Gastrocnemius medialis (tissue), 4 donors: ENCODE results near the gene C6orf89. TPM values are rescaled to one million over a fixed set of nuclear protein-coding genes. Genes with fewer than 3 reads are reported as not detected.

Experiments used
- ATAC-seq, 2 donors: fragments of 150-250 bp; one replicate each; pipeline ENCODE4 v1.9.1; 2016
- DNase-seq, 2 donors: peaks; one replicate each; pipeline ENCODE4 v3.0.0-alpha.2; 2019
- H3K27ac ChIP-seq, 4 donors: fragments of 200-600 bp; sonication (generic); 1 replicate in 1 of 4; 2 replicates in 3 of 4; pipeline ENCODE4 v1.5.1; 2016 to 2018; ENCODE audit warnings: mild to moderate bottlenecking in 2 of 4, moderate library complexity in 1 of 4
- H3K27me3 ChIP-seq, 3 donors: fragments of 200-600 bp; sonication (generic) in 2 of 3; 1 replicate in 1 of 3; 2 replicates in 2 of 3; pipeline versions ENCODE4 v1.5.1 to v1.6.0; 2016 to 2019; ENCODE audit warnings: mild to moderate bottlenecking in 1 of 3, moderate library complexity in 1 of 3
- H3K36me3 ChIP-seq, 2 donors: fragments of 200-600 bp; sonication (generic) in 1 of 2; one replicate each; pipeline ENCODE4 v1.5.1; 2017 to 2018
- H3K4me1 ChIP-seq, 2 donors: fragments of 200-600 bp; sonication (generic) in 1 of 2; one replicate each; pipeline ENCODE4 v1.5.1; 2016 to 2017; ENCODE audit warnings: mild to moderate bottlenecking in 2 of 2
- H3K4me3 ChIP-seq, 4 donors: fragments of 200-600 bp; sonication (generic) in 3 of 4; 1 replicate in 1 of 4; 2 replicates in 3 of 4; pipeline ENCODE4 v1.5.1; 2016 to 2019; ENCODE audit warnings: mild to moderate bottlenecking in 2 of 4
- H3K9me3 ChIP-seq, 3 donors: fragments of 200-600 bp; sonication (generic) in 2 of 3; 1 replicate in 1 of 3; 2 replicates in 2 of 3; pipeline ENCODE4 v1.5.1; 2016 to 2019
- CTCF ChIP-seq, 5 experiments: fragments of 450-650 bp in 3 of 5; fragments of 200-600 bp in 2 of 5; sonication (generic) in 2 of 5; IDR thresholded peaks in 4 of 5; conservative IDR thresholded peaks in 1 of 5; 1 replicate in 4 of 5; 2 replicates in 1 of 5; pipeline ENCODE4 v1.5.1; 2016 to 2019; ENCODE audit warnings: antibody characterized with exemption in 5 of 5, mild to moderate bottlenecking in 3 of 5, moderate library complexity in 3 of 5
- POLR2A ChIP-seq, 2 donors: fragments of 450-650 bp; IDR thresholded peaks; one replicate each; pipeline ENCODE4 v1.6.1; 2017; ENCODE audit warnings: antibody characterized with exemption in 2 of 2, mild to moderate bottlenecking in 2 of 2, moderate library complexity in 2 of 2
- in situ Hi-C, 4 donors: fragments of 200-750 bp; cut with MboI; loops; one replicate each; pipeline versions ENCODE4 v1.15.0 to v1.8.0; 2017; ENCODE audit warnings: low sequenced_read_pairs in 4 of 4
- intact Hi-C: fragments of 100-400 bp; cut with DNase I; formaldehyde crosslinking; loops from one replicate; pipeline ENCODE4 v1.15.1; 2023; ENCODE audit warnings: low total_unique reads
- total RNA-seq, 4 donors: library from RNA; depleted of rRNA; stranded (reverse); fragments of >200 nt; gene quantifications; one replicate each; pipeline versions ENCODE4 v1.1.0 to v1.2.3, GENCODE V29; 2016

The C6orf89 gene, protein sequence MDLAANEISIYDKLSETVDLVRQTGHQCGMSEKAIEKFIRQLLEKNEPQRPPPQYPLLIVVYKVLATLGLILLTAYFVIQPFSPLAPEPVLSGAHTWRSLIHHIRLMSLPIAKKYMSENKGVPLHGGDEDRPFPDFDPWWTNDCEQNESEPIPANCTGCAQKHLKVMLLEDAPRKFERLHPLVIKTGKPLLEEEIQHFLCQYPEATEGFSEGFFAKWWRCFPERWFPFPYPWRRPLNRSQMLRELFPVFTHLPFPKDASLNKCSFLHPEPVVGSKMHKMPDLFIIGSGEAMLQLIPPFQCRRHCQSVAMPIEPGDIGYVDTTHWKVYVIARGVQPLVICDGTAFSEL
- 10 to 100 TPM; 30.8 to 53.2 (median 38.8) TPM for total RNA-seq

DNA sequence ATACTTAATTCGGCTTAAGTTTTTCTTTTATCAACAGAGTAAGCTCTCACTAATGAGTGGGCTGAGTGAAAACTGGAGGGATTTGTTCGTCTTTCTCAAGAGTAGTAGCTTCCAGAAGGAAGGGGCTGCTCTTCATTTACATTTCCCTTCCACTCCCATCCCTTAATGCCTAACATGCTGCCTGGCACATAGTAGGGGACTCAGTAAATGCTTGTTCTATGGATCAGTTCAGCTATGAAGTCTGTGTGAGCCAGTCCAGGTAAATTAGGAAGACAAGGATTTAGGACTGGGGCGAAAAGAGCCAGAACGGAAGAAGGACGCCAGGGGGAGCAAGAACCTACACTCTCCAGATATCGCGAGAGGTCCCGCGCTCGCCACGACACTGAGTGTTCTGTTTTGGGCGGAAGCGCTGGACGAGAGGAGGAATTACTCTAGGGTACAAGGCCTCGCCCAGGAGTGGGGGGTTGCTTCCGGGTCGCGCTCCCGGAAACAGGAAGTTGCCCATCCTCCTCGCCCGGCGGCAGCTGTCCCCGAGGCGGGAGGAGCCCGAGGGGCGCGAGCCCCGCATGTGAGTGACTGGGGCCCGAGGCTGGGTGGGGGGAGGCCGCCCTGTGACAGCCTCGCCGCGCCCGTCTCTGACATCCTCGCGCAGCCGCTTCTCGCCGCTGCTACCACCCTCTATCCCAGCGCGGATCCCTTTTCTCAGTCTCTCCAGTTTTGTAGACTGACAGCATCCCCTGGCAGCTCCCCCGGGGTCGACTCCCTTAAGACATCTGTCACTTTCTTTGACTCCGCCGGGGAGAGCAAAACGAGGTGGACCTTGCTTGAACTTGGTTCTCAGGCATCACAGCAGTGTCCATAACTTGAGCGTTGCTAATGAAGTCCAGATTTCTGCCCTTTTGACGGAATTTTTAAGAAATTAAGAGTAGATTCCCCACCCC is at the start of gene C6orf89:
C6orf89 (plus strand) TSS at position 492 of the 941 bp plus-strand sequence. CDS start 13,493 bp downstream, outside the sequence.
- in situ Hi-C loops (loop anchor here (10.0 to 25.0 kb wide), 5 partner anchors 99 to 329 kb away; partner anchors contain the start of genes FGD2 (in 1 of the 4) and MTCH1 (in 1 of the 4)), intact Hi-C loops (loop anchor here (1.0 to 5.0 kb wide), 6 partner anchors 11 to 325 kb away; partner anchors contain the start of genes PIM1 and PPIL1)
- DNase-seq, result peak; percentile 97 to 99
- H3K27me3 ChIP-seq, result no peaks in the 10 kb centered on the region
- H3K4me3 ChIP-seq, result peak within 1 kb of the TSS; percentile 75 to 92 (median 83)
- peaks cover 24 to 25% of the 10 kb centered on the region in 2 donors for H3K4me1 ChIP-seq
- TF ChIP-seq CTCF (IDR thresholded peaks at IDR 0.05 in 4 of 5, conservative IDR thresholded peaks at IDR 0.05 in 1 of 5) (peak; percentile 85 to 95 (median 91)), POLR2A (IDR thresholded peaks at IDR 0.05) (peak; percentile 80 to 94)
- H3K36me3 ChIP-seq, result no peaks in the 10 kb centered on the region
- no peaks in the 10 kb centered on the region for H3K9me3 ChIP-seq
- ATAC-seq, result peak; percentile 100
- peak within 1 kb of the TSS; percentile 83 to 91 (median 90) for H3K27ac ChIP-seq

DNA sequence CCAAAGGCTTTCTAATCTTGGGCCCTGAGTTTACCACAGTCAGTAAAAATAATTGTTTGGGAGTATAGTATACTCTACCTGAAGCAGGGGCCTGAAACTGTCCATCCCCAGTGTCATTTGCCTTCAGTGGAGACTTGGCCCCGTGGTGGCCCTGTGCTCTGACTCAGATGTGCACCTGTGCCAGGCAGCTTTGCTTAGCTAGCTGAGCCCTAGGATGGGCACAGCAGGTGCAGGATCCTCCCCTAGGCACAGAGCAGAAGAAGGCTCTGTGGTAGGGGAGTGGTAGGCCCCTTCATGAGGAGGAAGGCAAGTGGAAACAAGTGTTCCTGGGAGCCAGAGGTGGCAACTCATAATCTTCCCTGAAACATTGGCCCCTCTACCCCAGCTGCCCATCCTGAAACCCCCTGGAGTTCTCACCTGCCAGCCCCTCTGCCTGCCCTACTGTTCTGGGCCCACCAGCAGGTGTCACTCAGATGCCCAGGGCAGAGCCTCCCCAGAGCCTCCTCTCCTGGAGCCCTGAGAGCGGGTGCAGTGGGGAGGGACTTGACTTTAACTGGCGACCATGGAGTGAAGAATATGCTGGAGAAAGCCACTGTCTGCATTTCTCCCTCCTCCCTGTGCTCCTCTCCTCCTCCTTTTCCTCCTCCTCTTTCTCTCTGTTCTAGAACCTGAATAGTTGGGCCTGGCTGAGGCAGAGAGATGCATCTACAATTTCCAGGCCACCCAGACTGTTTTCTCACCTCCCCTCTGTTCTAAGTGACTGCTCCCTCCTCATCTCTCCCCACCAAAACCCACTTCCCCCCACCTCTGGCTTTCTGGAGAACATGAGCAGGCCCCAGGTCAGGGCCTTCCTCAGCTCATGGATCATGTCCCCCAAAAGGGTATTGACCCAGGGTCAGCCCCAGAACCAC is 49.4 kb upstream of the C6orf89 start:
- in situ Hi-C loops, result no loop called here
- Histone ChIP-seq H3K27ac (no peak overlapping the region), H3K36me3 (no peaks in the 10 kb centered on the region)

DNA sequence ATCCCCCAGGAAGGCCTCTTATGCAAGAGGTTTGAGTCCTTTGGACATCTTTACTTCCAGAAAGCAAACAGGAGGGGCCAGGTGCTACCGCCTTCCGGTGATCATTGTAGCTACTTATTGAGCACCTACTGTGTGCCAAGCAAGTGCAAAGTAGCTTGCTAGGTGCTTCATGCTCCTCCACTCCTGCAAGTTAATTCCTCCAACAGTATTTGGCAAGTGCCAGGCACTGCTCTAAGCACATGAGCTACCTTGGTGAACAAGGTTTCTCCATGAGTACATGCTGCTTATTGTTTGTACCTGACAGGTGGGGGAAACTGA is 48.8 kb upstream of the C6orf89 start:
- intact Hi-C loops (no loop called here), in situ Hi-C loops (no loop called here)
- ATAC-seq, result no peak
- Histone ChIP-seq H3K4me3 (no peak overlapping the region), H3K36me3 (no peaks in the 10 kb centered on the region), H3K9me3 (no peaks in the 10 kb centered on the region), H3K27ac (no peak overlapping the region), H3K27me3 (peaks cover 0 to 3% (median 0%) of the 10 kb centered on the region in 3 donors), H3K4me1 (peaks cover 19 to 24% of the 10 kb centered on the region in 2 donors)
- no peak for DNase-seq
- TF ChIP-seq CTCF (IDR thresholded peaks at IDR 0.05 in 4 of 5, conservative IDR thresholded peaks at IDR 0.05 in 1 of 5) (no peak), POLR2A (IDR thresholded peaks at IDR 0.05) (no peak)

More for the DNA sequence above, 49.4 kb upstream of the C6orf89 start:
- Histone ChIP-seq H3K27me3 (peaks cover 0 to 3% (median 0%) of the 10 kb centered on the region in 3 donors), H3K4me1 (peaks cover 14 to 18% of the 10 kb centered on the region in 2 donors), H3K9me3 (no peaks in the 10 kb centered on the region), H3K4me3 (no peak overlapping the region)
- intact Hi-C loops, result no loop called here
- ATAC-seq, result no peak
- TF ChIP-seq POLR2A (IDR thresholded peaks at IDR 0.05) (no peak), CTCF (IDR thresholded peaks at IDR 0.05 in 4 of 5, conservative IDR thresholded peaks at IDR 0.05 in 1 of 5) (no peak)
- no peak for DNase-seq

GRCh38 chr6:36837686-36838085 is 48.1 kb upstream of the C6orf89 start:
- H3K9me3 ChIP-seq, result no peaks in the 10 kb centered on the region
- no peaks in the 10 kb centered on the region for H3K36me3 ChIP-seq
- peaks cover 24 to 31% of the 10 kb centered on the region in 2 donors for H3K4me1 ChIP-seq
- H3K4me3 ChIP-seq, result no peak overlapping the region
- H3K27ac ChIP-seq, result no peak overlapping the region
- no peak for ATAC-seq
- TF ChIP-seq CTCF (IDR thresholded peaks at IDR 0.05 in 4 of 5, conservative IDR thresholded peaks at IDR 0.05 in 1 of 5) (no peak), POLR2A (IDR thresholded peaks at IDR 0.05) (no peak)
- H3K27me3 ChIP-seq, result peaks cover 0 to 3% (median 0%) of the 10 kb centered on the region in 3 donors
- intact Hi-C loops, result no loop called here
- no peak for DNase-seq
- in situ Hi-C loops, result no loop called here
